Endometrium (tissue), 2 donors: ENCODE measurements around the gene ABCA5.
A peak's percentile ranks its signal among the peaks of the same experiment; 100 is the strongest.

Source experiments
- FAIRE-seq: peaks from 2 replicates; lab custom pipeline; 2012; peaks lifted over from hg19 to GRCh38; lab: Jason Lieb, UNC
- donor health status: control.
- donor health status: control.

ABCA5 gene, protein sequence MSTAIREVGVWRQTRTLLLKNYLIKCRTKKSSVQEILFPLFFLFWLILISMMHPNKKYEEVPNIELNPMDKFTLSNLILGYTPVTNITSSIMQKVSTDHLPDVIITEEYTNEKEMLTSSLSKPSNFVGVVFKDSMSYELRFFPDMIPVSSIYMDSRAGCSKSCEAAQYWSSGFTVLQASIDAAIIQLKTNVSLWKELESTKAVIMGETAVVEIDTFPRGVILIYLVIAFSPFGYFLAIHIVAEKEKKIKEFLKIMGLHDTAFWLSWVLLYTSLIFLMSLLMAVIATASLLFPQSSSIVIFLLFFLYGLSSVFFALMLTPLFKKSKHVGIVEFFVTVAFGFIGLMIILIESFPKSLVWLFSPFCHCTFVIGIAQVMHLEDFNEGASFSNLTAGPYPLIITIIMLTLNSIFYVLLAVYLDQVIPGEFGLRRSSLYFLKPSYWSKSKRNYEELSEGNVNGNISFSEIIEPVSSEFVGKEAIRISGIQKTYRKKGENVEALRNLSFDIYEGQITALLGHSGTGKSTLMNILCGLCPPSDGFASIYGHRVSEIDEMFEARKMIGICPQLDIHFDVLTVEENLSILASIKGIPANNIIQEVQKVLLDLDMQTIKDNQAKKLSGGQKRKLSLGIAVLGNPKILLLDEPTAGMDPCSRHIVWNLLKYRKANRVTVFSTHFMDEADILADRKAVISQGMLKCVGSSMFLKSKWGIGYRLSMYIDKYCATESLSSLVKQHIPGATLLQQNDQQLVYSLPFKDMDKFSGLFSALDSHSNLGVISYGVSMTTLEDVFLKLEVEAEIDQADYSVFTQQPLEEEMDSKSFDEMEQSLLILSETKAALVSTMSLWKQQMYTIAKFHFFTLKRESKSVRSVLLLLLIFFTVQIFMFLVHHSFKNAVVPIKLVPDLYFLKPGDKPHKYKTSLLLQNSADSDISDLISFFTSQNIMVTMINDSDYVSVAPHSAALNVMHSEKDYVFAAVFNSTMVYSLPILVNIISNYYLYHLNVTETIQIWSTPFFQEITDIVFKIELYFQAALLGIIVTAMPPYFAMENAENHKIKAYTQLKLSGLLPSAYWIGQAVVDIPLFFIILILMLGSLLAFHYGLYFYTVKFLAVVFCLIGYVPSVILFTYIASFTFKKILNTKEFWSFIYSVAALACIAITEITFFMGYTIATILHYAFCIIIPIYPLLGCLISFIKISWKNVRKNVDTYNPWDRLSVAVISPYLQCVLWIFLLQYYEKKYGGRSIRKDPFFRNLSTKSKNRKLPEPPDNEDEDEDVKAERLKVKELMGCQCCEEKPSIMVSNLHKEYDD (N-terminal part only)

GRCh38 chr17:69327060-69327831 lies at the start of gene ABCA5:
Gene ABCA5, minus strand, starts transcription at chr17:69327133. Its CDS starts 12,718 bp downstream, at chr17:69314415.
- no peak for FAIRE-seq

GRCh38 chr17:69375229-69375628 lies 48.3 kb upstream of the ABCA5 start:
- no peak for FAIRE-seq

DNA sequence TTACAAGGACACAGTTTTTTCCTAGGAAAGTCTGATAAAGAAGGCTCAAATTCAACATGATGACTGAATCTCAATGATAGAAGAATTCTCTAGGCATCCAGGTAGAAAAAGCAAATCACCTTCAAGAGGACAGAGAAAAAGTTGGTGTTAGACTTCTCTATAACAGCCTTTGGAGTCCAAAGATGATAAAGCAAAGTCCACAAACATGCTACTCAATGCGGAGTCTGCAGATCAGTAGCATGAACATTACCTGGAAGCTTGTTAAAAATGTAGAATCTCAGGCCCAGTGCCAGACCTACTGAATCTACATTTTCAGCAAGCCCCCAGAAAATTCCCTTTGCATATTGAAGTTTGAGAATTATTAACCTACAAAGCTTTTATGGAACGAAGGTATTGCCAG lies 46.1 kb upstream of the ABCA5 start:
- no peak for FAIRE-seq

GRCh38 chr17:69367298-69367697 lies 40.4 kb upstream of the ABCA5 start:
- FAIRE-seq = no peak

- peak; percentile 60 for FAIRE-seq
Observed at GRCh38 chr17:69363488-69364210, 36.7 kb upstream of the ABCA5 start.

GRCh38 chr17:69361156-69361555 lies 34.2 kb upstream of the ABCA5 start:
- FAIRE-seq = no peak

GRCh38 chr17:69358688-69359596 lies 32.0 kb upstream of the ABCA5 start:
- no peak for FAIRE-seq

- no peak for FAIRE-seq
Observed at GRCh38 chr17:69357701-69358100, 30.8 kb upstream of the ABCA5 start.

GRCh38 chr17:69356625-69357024 lies 29.7 kb upstream of the ABCA5 start:
- FAIRE-seq = no peak

GRCh38 chr17:69350911-69351310 lies 24.0 kb upstream of the ABCA5 start:
- no peak for FAIRE-seq

- FAIRE-seq = no peak
Observed at GRCh38 chr17:69348429-69348828, 21.5 kb upstream of the ABCA5 start.

GRCh38 chr17:69346766-69347165 lies 19.8 kb upstream of the ABCA5 start:
- no peak for FAIRE-seq

DNA sequence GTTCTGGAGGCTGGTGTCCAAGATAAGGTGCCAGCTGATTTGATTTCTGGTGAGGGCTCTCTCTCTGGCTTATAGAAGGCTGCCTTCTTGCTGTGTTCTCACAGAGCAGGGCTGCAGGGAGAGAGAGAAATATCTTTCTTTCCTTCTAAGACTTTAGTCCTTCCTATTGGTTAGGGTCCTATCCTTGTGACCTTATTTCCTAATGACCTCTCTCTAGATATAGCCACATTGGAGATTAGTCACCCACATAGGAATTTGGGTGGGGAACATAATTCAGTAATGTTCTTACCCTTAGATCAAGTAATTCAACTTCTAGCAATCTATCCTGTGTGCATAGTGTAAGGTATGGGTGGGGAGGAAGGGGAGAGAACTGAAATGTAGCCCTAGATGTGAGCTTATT lies 18.0 kb upstream of the ABCA5 start:
- no peak for FAIRE-seq

- peak; percentile 76 for FAIRE-seq
Observed at GRCh38 chr17:69342896-69343644, 16.1 kb upstream of the ABCA5 start.

DNA sequence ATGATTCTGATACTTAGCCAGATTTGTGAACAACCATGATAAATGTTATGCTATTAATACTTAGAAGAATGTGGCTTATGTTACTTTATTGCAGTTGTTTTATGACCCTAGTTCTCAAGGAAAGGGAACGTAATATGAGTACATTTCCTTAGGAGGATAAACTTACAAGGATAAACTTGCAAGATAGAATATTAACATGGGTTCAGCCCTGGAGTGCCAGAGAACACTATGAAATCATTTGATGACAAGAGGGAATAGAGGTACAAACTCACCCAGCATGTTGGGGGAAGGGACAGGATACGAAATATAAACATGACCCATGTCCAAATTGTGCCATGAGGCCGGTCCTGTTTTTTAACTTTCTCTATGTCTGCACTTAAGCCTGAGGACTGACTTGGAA lies 13.0 kb upstream of the ABCA5 start:
- no peak for FAIRE-seq

DNA sequence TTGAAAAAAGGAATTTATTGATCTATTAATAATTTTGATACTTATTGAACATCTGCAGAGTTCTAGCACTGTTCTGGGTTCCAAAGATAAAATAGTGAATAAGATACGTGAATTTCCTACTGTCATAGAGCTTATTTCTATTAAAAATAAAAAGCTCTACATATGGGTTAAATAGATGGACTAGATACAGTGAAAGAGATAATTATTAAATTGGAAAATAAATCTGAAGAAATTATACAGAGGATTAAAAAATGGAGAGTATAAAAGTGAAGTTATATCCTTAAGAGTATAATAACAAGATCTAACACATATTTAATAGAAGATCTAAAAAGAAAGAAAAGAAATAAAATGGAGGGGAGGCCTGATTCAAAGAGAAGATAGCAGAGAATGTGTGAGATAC lies 10.1 kb upstream of the ABCA5 start:
- no peak for FAIRE-seq

DNA sequence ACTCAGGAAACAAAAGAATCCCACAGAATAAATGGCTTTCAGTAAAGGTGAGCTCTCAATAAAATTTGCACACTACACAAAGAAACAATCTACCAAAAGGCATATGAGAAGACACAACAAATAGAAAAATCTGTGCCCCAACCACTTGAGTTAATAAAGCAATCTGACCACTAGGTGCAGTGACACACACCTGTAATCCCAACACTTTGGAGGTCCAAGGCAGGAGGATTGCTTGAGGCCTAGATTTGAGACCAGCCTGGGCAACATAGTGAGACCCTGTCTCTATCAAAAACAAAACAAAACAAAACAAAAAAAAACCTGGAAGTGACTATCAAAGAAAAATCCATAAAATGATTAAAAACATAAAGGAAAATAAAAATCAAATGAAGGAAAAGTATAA lies 9.6 kb upstream of the ABCA5 start:
- peak; percentile 68 for FAIRE-seq

DNA sequence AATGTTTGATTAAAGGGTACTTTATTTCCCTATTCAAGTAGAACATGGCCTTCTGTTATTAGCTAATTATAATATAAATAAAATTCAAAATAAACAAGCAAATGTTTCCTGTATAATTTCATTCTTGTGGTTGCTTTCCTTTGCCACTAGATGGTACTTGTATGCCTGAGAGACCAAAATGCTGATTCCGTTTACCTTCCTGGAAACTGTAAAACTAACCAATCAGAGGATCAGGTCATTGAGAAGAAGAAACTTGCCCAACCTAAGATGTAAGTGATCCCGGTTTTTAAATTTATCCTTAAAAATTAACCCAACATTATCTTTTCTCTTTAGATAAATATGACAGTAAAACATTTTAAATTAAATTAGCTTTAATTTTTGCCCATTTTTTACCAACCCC lies 8.1 kb upstream of the ABCA5 start:
- peak; percentile 80 for FAIRE-seq

DNA sequence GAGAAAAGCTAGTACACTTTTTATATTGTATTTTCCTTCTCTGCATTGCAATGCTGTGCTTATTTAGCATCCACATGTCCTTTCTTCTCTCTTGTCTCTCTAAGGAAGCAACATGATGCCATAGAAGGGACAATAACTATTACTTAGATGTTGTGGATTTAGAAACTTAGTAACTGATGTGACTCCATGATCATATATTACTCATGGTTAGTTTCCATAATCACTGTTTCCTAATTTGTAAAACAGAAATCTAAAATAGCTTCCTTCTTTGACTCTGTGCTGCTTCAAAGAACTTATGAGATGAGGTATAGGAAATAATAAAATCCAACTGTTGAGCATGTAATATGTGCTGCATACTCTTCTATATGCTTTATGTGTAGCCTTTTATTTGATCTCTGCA lies 6.6 kb upstream of the ABCA5 start:
- no peak for FAIRE-seq
